Measurements from ENCODE around the gene ATP2A2.
"Not testable (repeated sequence)": the region's sequence is repeated elsewhere in the genome, so short reads cannot be mapped to it uniquely, and the experiment has no call there.

The ATP2A2 gene

DNA sequence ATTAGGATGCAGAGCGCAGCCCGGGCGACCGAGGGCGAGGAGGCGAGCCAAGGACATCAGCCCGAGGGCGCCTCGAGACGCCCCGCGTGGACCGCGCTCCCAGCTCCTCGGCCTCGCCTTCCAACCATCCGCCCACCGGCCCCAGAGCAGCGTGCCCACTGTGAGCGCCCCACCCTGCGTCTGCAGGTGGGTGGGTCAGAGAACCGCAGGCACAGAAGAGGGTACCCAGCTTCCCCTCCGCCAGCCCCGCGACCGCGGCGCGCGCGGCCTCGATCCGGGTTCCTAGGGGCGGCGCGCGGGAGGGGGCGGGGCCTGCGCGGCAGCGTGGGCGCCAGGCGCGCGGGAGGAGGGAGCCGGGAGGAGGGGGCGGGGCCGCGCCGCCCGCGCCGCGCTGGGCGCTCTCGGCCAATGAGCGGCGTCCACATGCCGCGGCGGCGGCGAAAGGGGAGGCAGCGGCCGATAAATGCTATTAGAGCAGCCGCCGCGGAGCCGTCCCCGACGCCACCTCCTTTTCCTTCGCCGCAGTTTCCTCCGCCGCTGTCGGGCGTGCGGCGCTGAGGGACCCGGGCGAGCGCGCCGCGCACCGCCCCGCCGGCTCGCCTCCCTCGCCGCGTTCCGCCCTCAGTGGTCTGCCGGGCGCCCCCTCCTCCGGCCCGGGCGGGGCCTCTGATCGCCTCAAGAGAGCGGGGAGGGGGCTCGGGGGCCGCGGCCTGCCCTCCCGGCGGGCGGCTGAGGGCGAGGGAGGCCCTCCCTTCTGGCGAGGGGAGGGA is at the start of gene ATP2A2:
Gene ATP2A2 (plus strand): TSS at position 469 of the 770 bp plus-strand sequence. CDS start 543 bp downstream, outside the sequence.
- peak; percentile 97 for DNase-seq

DNA sequence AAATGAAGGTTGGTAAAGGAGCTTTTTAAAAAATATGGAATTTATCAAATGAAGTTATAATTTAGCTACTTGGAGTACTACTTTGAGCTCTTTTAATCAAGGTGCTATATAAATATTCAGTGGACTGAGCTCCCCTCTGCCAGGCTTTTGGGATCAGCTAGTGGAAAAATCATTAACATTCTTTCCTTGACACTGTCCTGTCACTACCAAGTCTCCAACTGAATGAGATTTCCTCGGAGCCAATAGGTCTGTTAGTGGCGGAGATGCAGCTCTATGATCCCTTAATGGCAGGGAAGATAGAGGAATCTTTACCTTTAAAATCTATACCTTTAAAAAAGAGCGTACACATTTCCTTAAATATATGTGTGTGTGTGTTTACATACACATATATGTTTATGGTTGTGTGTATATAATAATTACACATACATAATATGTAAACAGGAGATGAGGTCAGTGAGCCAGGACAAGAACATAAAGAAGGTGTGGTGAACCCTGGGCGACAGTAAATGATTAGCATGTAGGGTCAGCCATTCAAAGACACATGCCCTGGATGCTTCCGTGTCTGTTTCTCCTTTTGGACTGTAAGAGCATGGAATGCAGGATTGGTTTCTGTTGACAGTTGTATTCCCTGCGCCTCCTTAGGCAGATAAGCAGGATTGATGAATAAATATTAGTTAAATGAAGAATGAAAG is 47.7 kb upstream of the ATP2A2 start:
- no peak for DNase-seq

DNA sequence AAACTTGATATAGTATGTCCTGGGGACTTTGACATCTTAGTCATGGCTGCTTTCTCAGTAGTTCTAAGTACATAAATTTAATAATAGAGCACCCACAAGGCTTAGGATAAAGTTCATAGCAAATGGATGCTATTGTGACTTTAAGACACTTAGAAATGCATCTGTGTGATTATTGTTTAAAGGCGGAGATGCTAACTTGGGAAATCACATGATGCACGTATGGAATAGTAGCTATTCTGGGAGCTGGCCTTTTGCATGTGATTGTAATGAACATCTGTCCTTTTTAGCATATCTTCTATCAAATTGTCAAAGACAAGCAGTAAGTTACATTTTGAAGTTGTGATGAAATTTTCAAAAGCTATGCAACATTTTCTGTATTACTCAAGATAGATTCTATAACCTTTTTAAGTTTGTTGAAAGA is 46.7 kb upstream of the ATP2A2 start:
- no peak for DNase-seq

DNA sequence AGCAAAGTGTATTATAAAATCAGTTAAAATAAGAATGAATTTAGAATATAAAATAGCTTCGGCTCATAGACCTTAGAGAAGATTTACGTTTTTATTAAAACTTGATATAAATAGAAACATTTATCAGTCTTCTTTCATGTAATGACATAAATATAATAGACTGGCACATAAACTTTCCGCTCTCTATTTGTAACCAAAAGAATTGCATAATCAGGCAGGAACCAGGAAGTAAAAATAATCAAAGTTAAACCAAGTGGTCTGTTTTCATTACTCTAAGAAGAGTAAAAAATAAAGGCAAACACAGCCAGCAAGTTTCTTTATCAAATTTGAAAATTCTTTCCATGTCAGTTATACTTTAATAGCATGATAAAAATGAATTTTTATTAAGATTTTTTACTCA is 46.3 kb upstream of the ATP2A2 start:
- DNase-seq: no peak

DNA sequence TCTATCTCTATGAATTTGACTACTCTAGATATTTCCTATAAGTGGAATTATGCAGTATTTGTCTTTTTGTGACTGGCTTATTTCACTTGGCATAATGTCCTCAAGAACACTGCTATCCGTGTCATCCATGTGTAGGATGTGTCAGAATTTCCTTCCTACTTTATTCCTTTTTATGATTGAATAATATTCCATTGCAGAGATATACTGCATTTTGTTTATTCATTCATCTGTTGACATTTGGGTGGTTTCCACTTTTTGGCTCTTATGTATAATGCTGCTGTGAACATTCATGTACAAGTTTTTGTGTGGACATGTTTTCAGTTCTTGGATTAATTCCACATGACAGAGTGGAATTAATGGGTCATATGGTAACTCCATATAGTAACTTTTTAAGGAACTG is 45.7 kb upstream of the ATP2A2 start:
- DNase-seq: no peak

DNA sequence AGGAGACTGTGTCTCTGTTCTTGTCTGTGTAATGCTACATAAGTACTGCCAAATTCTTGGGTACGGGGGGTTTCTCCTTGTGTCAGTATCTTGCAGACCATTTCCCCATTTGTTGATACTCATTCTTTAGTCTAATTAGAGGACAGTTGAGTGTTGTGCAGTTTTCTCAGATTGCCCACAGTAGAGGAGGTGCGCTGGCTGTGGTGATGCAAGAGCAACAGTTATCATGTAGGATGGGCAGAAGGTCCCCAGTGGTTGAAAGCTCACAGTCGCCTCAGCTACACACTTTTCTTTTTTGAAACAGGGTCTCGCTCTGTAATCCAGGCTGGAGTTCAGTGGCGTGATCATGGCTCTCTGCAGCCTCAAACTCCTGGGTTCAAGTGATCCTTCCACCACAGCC is 37.8 kb upstream of the ATP2A2 start:
- no peak for DNase-seq

DNA sequence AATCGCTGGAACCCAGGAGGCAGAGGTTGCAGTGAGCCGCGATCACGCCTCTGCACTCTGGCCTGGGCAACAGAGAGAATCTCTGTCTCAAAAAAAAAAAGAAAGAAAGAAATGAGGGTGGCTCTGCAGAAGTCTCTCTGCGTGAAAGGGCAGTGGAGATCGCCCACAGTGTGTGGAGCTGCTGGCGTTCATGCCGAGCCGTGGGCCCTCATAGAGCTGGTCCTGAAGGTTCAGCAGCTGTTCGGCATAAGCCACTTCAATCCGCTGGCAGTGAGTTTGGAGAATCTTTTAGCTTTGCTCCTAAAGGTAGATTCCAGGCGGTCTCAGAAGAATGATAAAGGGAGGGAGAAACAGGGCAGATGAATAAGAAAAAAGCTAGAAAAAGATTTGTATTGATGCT is 36.7 kb upstream of the ATP2A2 start:
- DNase-seq: no peak

DNA sequence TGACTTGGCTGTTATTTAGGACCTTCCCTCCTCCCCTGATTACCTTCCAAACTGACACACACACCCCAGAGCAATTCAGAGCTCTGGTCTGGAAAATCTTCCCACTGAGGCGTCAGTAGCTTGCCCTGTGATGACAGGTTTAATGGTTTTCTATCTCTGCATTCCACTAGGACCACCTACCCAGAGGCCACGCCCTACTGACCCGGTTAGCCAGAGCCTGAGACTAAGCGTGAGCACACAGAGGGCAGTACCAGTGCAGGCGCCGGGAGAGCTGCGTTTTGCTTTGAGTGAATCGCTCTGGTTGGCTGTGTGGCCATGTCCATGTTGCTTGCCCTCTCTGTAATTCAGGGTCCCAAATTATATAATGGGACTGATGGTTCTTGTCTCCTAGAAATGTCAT is 36.2 kb upstream of the ATP2A2 start:
- DNase-seq: peak; percentile 51

DNA sequence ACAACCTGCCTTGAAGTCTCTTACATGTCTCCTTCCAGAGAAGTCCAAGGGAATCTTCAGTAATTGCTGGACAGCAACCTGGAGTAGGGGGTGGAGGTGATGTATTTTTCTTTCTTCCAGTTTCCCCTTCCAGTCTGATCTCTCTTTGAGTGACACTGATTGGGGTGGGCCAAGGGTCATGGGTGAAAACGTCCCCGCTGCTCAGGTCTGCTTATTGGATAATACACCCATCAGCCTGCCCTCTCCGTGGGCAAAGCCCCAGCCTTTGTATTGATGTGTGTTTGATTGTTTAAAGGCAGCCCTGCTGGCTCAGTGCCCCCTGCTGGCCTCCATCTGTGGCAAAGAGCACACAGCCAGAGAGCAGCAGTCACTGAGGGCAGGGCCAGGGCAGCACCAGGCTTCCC is 35.7 kb upstream of the ATP2A2 start:
- peak; percentile 17 for DNase-seq

DNA sequence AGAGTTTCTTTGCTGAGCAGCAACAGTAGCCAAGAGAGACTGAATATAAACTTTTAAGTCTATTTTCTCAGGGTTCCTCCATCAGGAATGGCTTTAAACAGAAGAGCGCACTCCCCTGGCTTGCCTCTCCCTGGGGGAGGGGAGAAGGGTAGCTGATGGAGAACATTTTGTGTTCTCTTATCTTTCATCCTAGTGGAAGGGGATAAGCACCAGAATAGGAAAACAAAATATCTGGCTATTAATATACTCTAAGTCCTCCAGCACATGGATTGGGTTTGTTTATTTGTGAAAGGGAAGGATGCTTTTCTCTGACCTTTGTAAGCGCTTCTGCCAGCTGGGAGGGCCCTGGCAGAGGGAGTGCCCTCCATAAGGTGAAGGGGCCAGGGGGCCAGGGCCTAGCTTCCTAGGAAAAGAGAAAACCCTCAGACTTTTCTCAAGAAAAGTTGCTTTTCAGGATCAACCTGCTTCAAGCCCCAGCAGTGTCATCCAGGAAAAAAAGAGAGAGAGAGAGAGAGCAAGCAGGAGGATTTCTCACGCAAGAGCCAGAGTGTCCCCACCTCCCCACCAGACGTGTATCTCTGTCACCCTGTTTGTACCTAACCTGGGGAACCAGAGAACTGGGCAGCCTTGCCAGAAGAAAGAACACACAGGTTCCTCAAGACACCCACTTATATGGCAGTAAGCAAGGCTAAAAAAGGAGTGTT is 34.3 kb upstream of the ATP2A2 start:
- DNase-seq: peak; percentile 33

DNA sequence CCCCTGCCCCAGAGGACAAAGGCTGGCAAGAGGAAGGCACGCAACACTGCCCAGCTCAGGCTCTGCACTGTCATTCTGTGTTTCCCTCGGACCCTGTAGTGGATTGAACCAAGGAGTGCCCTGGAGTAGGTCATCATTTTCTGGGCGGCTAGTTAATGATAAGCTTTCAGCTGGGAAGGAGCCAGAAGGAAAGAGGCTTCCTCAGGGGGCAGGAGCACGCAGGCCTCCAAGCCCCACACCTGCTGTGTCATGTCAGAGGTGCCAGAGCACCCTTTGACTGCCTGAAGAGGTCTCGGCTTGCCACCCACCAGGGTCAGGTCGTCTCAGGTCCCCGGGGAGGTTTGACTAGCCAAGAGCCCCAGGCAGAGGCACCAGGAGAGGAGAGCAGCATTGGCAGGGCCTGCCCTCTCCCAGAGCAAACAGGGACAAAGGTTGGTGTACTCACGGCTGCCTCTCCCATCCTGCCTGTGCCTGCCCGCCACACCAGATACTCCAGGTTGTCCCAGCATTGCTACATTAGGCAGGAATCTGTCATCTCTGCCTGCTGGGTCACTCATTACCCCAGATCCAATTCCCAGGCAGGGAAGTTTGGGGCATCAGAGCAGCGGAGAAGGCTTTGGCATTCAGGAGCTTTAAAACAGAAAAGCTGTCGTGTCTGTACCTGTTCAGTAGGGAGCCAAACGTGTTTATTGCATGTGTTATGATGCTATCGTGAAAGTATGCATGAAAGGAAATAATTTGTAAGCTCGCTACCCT is 33.5 kb upstream of the ATP2A2 start:
- peak; percentile 43 for DNase-seq

DNA sequence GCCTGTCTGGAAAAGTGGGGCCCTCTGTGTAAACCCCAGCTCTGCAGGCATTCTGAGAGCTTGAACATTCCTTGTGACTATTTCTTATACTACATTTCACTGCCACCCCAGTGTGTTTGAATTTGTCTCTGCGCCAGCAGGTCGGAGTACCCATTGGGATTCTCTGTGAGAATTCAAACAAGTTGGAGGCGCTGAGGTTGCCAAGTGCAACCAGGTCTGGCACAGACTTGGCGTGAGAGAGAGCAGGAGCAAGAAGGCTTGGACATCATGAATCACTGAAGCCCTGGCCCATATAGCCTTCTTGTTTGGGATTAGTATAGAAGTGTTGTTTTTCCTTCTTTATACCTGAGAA is 33.0 kb upstream of the ATP2A2 start:
- no peak for DNase-seq

DNA sequence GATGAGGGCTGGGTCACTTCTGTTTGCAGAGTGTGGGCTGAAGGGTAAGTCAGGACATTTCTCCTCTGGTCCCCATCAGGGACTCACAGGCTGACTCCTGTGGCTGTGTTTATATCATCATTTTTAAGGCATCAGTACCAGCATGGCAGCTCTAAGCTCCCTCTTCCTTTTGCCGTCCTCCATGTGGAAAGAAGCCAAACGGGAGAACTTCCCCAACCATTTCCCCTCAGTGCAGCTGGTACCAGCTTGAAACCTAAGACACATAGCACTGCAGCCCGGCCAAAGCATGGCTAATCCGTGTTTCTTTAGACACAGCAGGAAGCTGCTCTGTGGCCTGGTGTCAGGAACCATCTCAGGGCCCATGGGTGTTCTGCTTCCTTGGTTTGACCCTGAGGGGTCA is 31.9 kb upstream of the ATP2A2 start:
- DNase-seq: no peak

DNA sequence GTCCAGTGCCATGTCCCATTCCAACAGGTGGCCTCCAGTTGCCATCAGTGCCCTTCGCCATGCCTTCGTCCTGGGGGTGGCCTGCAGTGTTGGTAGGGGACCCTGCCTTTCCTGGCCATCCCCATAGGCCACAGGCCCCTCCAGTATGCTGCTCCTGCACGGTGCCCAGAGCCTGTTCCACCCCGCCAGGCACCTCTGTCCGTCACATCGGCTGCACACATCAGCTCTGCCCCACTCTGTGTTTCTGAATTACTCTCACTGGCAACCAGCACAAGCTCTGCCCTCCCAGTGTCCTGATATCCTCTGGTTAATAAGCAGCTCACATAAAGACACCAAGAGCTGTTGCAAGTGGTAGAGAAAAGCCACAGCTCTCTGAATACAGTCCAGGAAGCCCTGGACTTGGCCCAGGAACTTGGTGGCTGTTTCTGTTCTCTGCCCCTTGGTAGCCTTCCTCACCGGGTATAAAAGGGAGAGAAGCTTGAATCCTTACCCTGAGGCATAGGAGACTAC is 31.3 kb upstream of the ATP2A2 start:
- no peak for DNase-seq

DNA sequence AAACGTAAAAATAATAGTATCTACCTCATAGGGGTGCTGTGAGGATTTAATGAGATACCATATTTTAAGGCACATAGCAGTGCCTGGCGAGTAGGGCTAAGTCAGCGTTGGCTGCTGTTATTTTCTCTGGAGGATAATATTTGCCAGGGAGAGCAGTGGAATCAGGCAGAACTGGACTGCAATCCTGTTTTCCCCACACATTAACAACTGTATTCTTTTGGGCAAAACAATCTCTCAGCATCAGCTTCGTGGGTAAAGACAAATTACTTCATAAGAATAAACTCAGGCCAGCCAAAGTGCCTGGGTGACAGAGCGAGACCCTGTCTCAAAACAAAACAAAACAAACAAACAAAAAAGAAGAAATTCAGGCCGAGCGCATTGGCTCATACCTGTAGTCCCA is 29.7 kb upstream of the ATP2A2 start:
- no peak for DNase-seq

DNA sequence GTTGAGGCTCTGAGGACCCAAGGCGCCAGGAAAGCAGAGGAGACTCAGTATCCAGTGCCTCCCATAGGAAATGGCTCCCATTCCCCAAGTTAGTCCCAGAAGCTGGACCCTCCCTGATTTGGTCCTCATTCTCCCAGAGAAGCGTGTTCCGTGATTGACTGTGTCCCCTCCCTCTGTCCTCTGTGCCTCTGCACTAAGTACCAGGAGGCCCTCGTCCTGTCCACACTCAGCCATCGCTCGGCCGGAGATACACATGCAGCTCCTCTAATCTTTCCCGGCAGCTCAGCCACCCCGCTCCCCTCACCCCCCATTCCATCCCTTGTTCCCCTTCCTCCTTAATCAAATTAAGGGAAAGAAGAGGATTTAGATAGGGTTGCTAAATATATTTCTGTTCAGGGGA is 28.3 kb upstream of the ATP2A2 start:
- DNase-seq: peak; percentile 24

DNA sequence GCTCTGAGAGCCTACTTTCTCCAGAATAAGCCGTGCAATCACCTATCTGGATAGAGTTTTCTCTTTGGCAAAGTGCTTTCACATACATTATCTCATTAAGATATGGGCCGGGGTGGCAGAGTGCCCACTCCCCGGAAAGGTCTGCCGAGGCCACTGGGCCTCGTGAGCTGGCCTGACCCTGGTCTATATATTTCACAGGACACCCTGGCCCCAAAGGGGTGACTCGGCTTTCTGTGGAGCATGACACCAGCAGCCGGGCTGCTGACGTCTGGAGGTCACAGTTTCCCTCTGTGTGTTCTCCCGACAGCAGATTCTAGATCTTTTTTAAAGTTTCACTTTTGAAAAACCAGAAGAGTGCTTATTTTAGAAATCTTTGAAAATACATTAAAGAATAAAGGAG is 27.9 kb upstream of the ATP2A2 start:
- no peak for DNase-seq

DNA sequence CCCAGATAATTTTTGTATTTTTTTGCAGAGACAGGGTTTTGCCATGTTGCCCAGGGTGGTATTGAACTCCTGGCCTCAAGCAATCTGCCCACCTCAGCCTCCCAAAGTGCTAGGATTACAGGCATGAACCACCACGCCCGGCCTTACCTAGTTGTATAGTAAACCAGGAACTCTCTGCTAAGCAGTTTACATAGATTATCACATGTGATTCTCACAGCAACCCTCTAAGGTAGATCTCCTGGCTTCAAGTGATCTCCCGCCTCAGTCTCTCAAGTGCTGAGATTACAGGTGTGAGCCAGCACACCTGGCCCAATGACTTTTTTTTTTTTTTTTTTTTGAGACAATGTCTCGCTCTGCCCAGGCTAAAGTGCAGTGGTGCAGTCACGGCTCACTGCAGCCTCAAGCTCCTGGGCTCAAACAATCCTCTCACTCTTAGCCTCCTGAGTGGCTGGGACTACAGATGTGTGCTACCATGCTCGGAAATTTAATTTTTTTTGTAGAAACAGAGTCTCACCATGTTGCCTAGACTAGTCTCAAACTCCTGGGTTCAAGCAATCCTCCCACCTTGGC is 26.0 kb upstream of the ATP2A2 start:
- DNase-seq: no peak

DNA sequence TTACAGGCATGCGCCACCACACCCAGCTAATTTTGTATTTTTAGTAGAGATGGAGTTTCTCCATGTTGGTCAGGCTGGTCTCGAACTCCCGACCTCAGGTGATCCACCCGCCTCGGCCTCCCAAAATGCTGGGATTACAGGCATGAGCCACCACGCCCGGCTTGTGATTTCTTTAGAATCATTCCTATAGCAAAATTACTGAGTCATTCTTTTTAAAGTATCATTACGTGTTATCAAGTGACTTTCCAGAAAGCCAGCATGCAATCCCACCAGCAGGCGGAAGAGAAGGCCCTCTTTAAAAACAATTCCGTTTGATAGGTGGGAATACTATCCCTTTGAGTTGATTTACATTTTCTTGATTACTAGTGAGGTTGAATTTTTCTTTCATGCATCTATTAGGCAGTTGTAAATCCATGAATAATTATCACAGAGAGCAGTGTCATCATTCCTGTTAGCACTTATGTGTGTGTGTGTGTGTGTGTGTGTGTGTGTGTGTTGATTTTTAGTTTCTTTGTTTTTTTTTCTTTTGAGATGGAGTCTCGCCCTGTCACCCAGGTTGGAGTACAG is 25.1 kb upstream of the ATP2A2 start:
- not testable (repeated sequence) for DNase-seq

DNA sequence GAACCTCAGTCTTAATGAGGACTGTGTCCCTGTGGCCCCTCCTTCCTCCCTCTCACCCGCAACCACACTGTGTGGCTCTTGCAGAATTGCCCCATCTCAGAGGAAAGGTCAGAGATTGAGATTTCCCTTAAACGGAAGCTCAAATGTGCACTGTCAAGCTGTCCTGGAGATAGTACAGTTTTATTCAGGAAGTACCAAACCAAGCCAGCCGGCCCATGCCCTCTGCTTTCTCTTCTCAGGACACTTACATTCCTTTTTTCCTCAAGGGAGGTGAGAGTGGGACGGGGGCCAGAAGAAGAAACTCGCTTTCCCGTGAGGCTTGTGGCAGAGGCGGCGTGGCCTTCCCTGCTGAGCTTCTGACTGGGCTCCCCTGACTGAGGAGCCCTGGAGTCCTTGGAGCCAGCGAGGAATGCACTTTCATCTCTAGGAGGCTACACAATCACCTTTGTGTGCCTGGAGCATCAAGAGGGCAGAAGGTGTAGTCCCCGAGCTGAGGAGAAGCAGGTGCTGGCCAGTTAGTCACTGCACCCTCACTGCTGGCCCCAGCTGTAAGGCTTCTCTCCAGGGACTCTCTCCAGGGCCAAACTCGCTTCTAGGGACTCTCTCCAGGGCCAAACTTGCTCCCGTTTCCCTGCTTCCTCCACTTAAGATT is 24.1 kb upstream of the ATP2A2 start:
- no peak for DNase-seq

DNA sequence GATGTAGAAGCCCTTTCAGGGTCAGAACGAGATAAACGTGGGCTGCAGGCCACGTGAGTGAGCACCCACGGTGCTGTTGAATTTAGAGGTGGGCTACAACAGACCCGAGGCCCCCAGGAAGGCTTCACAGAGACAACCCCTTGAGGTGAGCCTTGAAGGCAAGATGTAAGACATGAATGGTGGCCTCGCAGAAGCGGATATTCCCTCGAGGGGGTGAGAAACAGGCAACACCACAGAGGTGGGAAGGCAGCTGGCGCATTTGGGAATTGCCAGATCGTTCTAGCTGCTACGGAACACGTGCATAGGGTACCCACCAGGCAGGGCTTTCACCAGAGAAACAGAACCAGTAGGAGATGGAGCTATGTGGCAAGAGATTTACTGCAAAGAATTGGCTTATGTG is 22.6 kb upstream of the ATP2A2 start:
- no peak for DNase-seq
